K562 treated with DMSO at 1 percent for 12 hours (cell line): ENCODE results near the gene ETV4. TPM values are rescaled to one million over a fixed set of nuclear protein-coding genes. Genes with fewer than 3 reads are reported as not detected.

Experiments
- total RNA-seq: library from RNA; unstranded; fragments of 300-600 nt; gene quantifications from 2 replicates; pipeline ENCODE4 v1.2.3, GENCODE V29; 2022; ENCODE audit not compliant: insufficient read depth

Gene ETV4
- 29.5 and 48.6 TPM in 2 replicates for total RNA-seq

DNA sequence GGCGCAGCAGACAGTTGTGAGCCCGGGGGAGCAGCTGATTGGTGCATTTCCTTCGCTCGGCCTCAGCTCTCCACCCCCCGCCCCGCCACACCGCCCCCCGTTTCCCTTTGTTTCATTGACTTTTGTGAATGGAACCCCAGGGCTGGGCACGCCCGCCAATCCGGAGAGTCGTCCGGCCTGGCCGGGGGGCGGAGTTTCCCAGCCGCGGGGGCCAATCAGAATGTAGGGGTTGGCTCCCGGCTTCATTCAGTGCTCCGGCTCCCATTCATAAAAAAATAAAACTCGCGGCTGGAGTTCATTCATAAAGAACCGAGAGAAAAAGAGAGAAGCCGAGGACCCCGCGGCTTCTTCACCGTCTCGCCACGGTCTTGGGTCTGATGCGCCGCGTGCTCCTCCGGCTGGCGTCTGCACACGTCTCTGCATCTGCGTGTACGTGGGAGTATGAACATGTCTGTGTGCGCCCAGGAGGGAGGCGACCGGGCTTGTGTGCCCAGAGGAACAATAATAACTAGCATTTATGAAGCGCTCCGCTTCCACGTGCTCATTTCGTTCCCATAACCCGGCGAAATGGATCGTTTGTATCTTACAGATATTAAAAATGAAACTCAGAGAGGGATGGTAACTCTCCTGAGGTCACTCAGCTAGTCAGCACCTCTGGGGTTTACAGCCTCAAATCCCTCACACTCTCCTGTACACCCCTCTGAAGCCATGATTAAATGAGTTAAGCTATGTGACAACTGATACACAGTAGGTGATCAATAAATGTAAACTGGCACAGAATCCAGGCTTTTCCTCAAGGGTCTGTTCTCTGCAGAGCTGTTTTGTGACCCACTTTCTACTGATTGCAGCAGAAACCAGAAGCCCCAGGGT lies at the start of gene ETV4:
Gene ETV4, minus strand, starts transcription at position 22 of the 870 bp plus-strand sequence. CDS start 723 bp downstream, outside the sequence.

DNA sequence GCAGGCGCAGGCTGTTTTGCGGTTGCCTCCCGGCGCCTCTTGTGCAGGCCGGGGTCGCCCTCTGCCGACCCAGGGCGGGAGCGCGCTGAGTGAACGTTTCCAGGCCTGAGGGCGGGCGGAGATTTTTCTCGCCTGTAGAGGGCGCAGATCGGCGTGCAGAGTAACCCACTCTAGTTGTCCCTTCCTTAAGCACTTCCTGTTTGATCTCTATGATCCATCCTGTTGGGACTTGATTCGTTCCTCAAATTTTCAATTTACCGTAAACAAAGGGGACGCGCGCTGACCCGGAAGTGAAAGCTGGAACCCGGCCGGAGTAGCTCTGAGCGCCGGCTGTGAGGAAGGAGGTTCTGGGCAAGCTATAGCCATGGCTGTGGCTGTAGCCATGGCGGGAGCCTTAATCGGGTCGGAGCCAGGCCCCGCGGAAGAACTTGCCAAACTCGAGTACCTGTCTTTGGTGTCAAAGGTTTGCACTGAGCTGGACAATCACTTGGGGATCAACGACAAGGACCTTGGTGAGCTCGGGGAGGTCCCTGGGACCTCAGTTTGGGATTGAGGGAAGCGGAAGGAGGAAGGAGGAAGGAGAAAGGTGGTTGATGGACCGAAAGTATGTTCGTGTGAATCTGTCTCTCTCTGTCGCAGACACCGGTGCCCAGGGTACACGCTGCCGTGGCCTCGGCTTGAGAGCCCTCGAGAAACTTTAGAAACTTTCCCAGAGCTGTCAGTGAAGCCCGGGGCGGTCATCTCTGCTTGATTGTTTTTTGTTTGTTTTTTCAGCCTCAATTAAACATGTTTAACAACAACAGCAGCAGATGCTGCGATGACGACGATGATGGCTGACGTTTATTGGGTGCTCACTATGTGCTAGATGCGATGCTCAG lies 62.2 kb downstream of the ETV4 start, which contains the start of gene DHX8:
Gene DHX8, plus strand, starts transcription at position 302 of the 878 bp plus-strand sequence. Its CDS starts 63 bp downstream, at position 365.

Other genes with a start within 250 kb of the ETV4 start
- 5.2 and 7.0 TPM in 2 replicates for gene ARL4D, start 147.3 kb downstream of the ETV4 start, total RNA-seq
- 18.0 and 26.8 TPM in 2 replicates for gene DHX8, start 62.4 kb downstream of the ETV4 start, total RNA-seq
- gene MEOX1, start 115.6 kb upstream of the ETV4 start, total RNA-seq, result not detected in 2 replicates
- gene SOST, start 212.5 kb upstream of the ETV4 start, total RNA-seq, result not detected in 2 replicates
- 12.8 and 35.0 TPM in 2 replicates for gene DUSP3, start 232.6 kb upstream of the ETV4 start, total RNA-seq
- gene CFAP97D1, start 234.1 kb upstream of the ETV4 start, total RNA-seq, result not detected in 2 replicates